Calu3 (cell line): ENCODE measurements around the gene SLC45A1. TPM values are rescaled to one million over a fixed set of nuclear protein-coding genes. Genes with fewer than 3 reads are reported as not detected.
A peak's percentile ranks its signal among the peaks of the same experiment; 100 is the strongest.

ENCODE experiments used
- BruUV-seq: library from RNA; stranded (reverse); fragments of 400-500 nt; replicated peaks from 2 replicates; lab custom pipeline; 2021; lab: Mats Ljungman, UMichigan
- CTCF ChIA-PET: fragments of 300-600 bp; sonication (Branson Sonifier 250); formaldehyde crosslinking; loops from one replicate; lab custom pipeline; 2022; ENCODE audit warnings: antibody characterized with exemption; lab: Charles Lee
- DNase-seq: peaks from one replicate; pipeline ENCODE4 v3.0.0; 2022
- H3K27ac Mint-ChIP-seq: one replicate; pipeline ENCODE4 v1.8.0; 2022; ENCODE audit warnings: mixed read lengths; ENCODE audit not compliant: unreplicated experiment
- H3K27me3 Mint-ChIP-seq: one replicate; pipeline ENCODE4 v1.8.0; 2022; ENCODE audit warnings: mixed read lengths; ENCODE audit not compliant: unreplicated experiment
- H3K36me3 Mint-ChIP-seq: one replicate; pipeline ENCODE4 v1.8.0; 2022; ENCODE audit warnings: mild to moderate bottlenecking, moderate library complexity, mixed read lengths; ENCODE audit not compliant: insufficient read depth, unreplicated experiment
- H3K4me1 Mint-ChIP-seq: one replicate; pipeline ENCODE4 v1.8.0; 2022; ENCODE audit warnings: mild to moderate bottlenecking, low read depth, mixed read lengths; ENCODE audit not compliant: unreplicated experiment
- H3K4me3 Mint-ChIP-seq: one replicate; pipeline ENCODE4 v1.8.0; 2022; ENCODE audit warnings: mild to moderate bottlenecking, low read depth, moderate library complexity, mixed read lengths; ENCODE audit not compliant: unreplicated experiment
- H3K9me3 Mint-ChIP-seq: one replicate; pipeline ENCODE4 v1.8.0; 2022; ENCODE audit warnings: low read depth, mixed read lengths; ENCODE audit not compliant: unreplicated experiment
- intact Hi-C: fragments of 100-400 bp; cut with micrococcal nuclease; formaldehyde crosslinking; loops from one replicate; pipeline ENCODE4 v1.10.0; 2022; ENCODE audit not compliant: unreplicated experiment
- total RNA-seq: library from RNA; stranded (reverse); gene quantifications from 2 replicates; pipeline ENCODE4 v1.2.3, GENCODE V29; 2022
- TF ChIP-seq, protein P1 (sequence below): fragments of 200-600 bp; IDR thresholded peaks from one replicate; pipeline ENCODE4 v1.8.0; 2022; ENCODE audit warnings: antibody characterized with exemption; ENCODE audit not compliant: unreplicated experiment

The SLC45A1 gene
- total RNA-seq, 1 experiment from 2014 or later: 0.73 TPM

DNA sequence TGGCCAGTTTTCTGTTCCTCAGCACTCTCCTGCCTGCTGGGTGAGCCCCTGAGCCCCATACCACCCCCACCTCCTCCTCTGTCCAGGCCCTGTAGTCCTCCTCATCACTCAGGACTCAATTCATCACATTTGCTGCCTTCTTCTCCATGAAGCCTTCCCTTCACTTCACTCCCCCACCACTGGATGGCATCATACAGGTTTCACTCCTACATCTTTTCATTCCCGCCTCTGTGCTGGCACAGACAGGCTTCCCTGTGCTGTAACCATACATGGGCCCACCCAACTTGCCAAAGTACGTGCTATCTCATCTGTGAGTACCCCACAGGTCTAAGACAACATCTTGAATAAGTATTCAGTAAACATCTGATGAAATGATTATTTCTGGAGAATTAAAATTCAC is 56.9 kb downstream of the SLC45A1 start:
- CTCF ChIA-PET: no interaction called here
- peaks cover 9% of the 10 kb centered on the region for H3K36me3 Mint-ChIP-seq
- TF ChIP-seq, protein P1, sequence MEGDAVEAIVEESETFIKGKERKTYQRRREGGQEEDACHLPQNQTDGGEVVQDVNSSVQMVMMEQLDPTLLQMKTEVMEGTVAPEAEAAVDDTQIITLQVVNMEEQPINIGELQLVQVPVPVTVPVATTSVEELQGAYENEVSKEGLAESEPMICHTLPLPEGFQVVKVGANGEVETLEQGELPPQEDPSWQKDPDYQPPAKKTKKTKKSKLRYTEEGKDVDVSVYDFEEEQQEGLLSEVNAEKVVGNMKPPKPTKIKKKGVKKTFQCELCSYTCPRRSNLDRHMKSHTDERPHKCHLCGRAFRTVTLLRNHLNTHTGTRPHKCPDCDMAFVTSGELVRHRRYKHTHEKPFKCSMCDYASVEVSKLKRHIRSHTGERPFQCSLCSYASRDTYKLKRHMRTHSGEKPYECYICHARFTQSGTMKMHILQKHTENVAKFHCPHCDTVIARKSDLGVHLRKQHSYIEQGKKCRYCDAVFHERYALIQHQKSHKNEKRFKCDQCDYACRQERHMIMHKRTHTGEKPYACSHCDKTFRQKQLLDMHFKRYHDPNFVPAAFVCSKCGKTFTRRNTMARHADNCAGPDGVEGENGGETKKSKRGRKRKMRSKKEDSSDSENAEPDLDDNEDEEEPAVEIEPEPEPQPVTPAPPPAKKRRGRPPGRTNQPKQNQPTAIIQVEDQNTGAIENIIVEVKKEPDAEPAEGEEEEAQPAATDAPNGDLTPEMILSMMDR: peak; percentile 20
- H3K4me3 Mint-ChIP-seq: no peak overlapping the region
- intact Hi-C loops: no loop called here
- no TSS peak for BruUV-seq
- peaks cover 16% of the 10 kb centered on the region for H3K4me1 Mint-ChIP-seq
- H3K27me3 Mint-ChIP-seq: no peaks in the 10 kb centered on the region
- DNase-seq: peak; percentile 38
- no peaks in the 10 kb centered on the region for H3K9me3 Mint-ChIP-seq
- no peak overlapping the region for H3K27ac Mint-ChIP-seq

DNA sequence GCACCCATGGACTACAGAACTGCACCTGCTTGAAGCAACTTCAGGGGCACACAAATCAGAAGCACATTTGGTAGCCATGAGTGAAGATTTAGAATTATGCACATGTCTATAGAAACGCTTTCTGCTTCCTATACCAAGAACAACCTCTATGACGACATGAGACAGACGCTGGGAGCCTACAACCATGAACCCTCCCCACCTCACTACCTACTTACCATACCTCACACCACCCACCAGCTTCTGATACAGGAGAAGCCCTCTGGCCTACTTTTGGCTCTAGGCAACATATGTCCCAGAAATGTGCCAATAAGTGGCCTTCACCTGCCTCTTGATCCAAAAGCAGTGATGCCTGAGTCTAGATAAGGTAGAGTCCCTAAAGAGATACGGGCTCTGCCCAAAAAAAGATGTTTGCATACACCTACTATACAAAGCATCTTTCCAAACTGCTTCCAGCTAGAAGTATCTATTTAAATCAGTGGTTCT is 58.5 kb downstream of the SLC45A1 start:
- intact Hi-C loops: no loop called here
- Mint-ChIP-seq H3K4me1 (peaks cover 2% of the 10 kb centered on the region), H3K27ac (no peak overlapping the region), H3K27me3 (no peaks in the 10 kb centered on the region), H3K4me3 (no peak overlapping the region), H3K9me3 (no peaks in the 10 kb centered on the region), H3K36me3 (peaks cover 5% of the 10 kb centered on the region)
- CTCF ChIA-PET: no interaction called here
- no TSS peak for BruUV-seq
- TF ChIP-seq, protein P1: no peak
- no peak for DNase-seq

DNA sequence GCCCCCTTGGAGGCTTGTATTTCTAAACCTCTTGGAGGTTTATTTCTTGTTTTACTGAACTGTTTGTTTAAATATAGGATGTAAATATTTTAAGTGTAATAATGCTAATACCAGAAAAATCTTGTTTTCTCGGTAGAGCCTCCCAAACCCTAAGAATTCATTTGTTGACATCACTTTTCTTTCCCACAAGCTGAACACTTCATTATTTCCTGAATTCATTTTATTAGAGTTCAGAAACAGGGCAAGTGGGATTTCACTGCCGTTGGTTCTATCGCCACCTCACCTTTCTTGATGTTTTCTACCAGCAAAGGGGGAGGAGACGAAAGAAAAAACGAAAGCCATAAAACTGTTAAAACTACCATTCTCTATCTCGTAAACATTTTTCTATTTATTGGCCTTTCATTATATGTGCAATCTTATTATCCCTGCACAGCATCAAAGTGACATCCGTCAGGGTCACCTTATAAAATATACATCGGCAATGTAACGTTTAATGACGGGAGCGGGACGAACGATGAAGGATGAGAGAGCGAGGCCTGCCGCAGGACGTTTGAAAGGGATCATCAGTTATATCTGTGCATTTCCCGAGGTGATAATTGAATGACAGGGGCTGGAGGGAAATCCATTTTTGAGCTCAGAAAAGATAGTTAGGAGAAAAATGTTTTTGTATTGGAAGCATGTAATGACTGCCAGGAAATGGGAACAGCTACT is 59.5 kb downstream of the SLC45A1 start:
- no peak for DNase-seq
- H3K36me3 Mint-ChIP-seq: peaks cover 5% of the 10 kb centered on the region
- H3K9me3 Mint-ChIP-seq: no peaks in the 10 kb centered on the region
- H3K4me3 Mint-ChIP-seq: no peak overlapping the region
- intact Hi-C loops: no loop called here
- H3K27me3 Mint-ChIP-seq: no peaks in the 10 kb centered on the region
- CTCF ChIA-PET: no interaction called here
- no TSS peak for BruUV-seq
- H3K4me1 Mint-ChIP-seq: no peaks in the 10 kb centered on the region
- TF ChIP-seq, protein P1: no peak
- no peak overlapping the region for H3K27ac Mint-ChIP-seq

DNA sequence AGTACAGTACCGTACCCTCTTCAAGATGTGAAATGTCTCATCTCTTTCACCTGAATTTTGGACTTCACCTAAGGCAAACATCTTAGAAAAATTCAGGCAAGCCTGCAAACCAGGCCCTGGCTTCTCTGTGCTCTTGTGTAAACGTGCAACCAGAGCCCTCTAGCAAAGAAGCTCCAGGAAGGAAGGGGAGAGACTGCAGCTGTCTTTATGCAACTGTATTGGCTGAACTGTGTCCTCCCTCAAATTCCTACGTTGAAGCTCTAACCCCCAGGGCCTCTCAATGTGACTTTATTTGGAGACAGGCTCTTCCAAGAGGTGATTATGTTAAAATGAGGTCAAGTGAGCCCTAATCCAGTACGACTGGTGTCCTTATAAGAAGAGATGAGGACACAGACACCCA is 60.3 kb downstream of the SLC45A1 start:
- H3K4me3 Mint-ChIP-seq: no peak overlapping the region
- no peaks in the 10 kb centered on the region for H3K9me3 Mint-ChIP-seq
- BruUV-seq: no TSS peak
- CTCF ChIA-PET: no interaction called here
- TF ChIP-seq, protein P1: no peak
- no peaks in the 10 kb centered on the region for H3K4me1 Mint-ChIP-seq
- H3K36me3 Mint-ChIP-seq: peaks cover 5% of the 10 kb centered on the region
- no peak for DNase-seq
- intact Hi-C loops: no loop called here
- no peaks in the 10 kb centered on the region for H3K27me3 Mint-ChIP-seq
- no peak overlapping the region for H3K27ac Mint-ChIP-seq
